ENCODE measurements around the gene IER5. TPM values are rescaled to one million over a fixed set of nuclear protein-coding genes. Genes with fewer than 3 reads are reported as not detected.
"Not testable (repeated sequence)": the region's sequence is repeated elsewhere in the genome, so short reads cannot be mapped to it uniquely, and the experiment has no call there.

IER5 gene
- total RNA-seq, 6 donors from 2014 or later: 15.0 to 43.6 (median 26.1) TPM

DNA sequence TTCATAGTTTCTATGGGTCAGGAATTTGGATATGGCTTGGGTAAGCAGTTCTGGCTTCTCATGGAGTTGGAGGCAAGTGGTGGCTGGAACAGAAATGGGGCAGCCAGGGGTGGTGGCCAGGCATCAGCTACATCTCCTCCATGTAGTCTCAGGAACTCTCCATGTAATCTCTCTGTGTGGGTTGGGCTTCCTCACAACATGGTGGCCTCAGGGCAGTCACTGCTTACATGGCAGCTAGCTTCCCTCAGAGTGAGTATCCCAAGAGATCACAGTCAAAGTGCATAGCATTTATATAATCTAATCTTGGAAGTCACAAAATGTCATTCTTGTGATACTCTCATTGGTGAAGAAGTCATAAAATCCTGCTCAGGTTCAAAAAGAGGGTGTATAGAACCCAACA is 29.1 kb upstream of the IER5 start:
- Histone ChIP-seq H3K27ac (no peak overlapping the region), H3K27me3 (no peaks in the 10 kb centered on the region), H3K4me3 (no peak overlapping the region), H3K36me3 (peaks cover 0 to 4% (median 2%) of the 10 kb centered on the region in 4 donors), H3K4me1 (peaks cover 3 to 15% (median 6%) of the 10 kb centered on the region in 4 donors), H3K9me3 (peaks cover 0 to 5% (median 0%) of the 10 kb centered on the region in 4 donors)
- ATAC-seq (ENCODE audit: low FRiP score in 2 of 2): no peak
- no peak for DNase-seq
- TF ChIP-seq, protein P1, sequence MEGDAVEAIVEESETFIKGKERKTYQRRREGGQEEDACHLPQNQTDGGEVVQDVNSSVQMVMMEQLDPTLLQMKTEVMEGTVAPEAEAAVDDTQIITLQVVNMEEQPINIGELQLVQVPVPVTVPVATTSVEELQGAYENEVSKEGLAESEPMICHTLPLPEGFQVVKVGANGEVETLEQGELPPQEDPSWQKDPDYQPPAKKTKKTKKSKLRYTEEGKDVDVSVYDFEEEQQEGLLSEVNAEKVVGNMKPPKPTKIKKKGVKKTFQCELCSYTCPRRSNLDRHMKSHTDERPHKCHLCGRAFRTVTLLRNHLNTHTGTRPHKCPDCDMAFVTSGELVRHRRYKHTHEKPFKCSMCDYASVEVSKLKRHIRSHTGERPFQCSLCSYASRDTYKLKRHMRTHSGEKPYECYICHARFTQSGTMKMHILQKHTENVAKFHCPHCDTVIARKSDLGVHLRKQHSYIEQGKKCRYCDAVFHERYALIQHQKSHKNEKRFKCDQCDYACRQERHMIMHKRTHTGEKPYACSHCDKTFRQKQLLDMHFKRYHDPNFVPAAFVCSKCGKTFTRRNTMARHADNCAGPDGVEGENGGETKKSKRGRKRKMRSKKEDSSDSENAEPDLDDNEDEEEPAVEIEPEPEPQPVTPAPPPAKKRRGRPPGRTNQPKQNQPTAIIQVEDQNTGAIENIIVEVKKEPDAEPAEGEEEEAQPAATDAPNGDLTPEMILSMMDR (IDR thresholded peaks at IDR 0.05): no peak
- no peak for TF ChIP-seq POLR2AphosphoS5 (IDR thresholded peaks at IDR 0.05)
- no peak for TF ChIP-seq EP300 (IDR thresholded peaks at IDR 0.05)
- no peak for TF ChIP-seq POLR2A (IDR thresholded peaks at IDR 0.05)

DNA sequence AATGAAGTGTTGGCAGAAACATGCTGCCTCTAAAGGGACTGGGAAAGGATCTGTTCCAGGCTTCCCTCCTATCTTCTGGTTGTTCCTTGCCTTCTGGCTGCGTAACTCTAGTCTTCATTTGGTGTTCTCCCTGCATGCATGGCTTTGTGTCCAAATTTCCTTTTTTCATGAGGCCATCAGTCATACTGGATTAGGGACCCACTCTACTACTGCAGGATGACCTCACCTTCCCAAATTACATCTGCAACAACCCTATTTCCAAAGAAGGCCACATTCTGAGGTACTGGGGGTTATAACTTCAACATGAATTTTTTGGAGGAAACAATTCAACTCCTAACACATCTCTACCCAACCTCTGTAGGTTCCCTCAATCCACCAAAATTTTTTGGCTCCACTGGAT is 28.4 kb upstream of the IER5 start:
- ATAC-seq (ENCODE audit: low FRiP score in 2 of 2) (no peak), DNase-seq (no peak)
- TF ChIP-seq POLR2A (IDR thresholded peaks at IDR 0.05) (no peak), POLR2AphosphoS5 (IDR thresholded peaks at IDR 0.05) (no peak), EP300 (IDR thresholded peaks at IDR 0.05) (no peak)
- TF ChIP-seq, protein P1 (IDR thresholded peaks at IDR 0.05): no peak
- WGBS, 2 donors: 100% methylated on average over 1 of the region's 1 CpG
- Histone ChIP-seq H3K27ac (no peak overlapping the region), H3K27me3 (no peaks in the 10 kb centered on the region), H3K36me3 (peaks cover 0 to 4% (median 1%) of the 10 kb centered on the region in 4 donors), H3K4me3 (no peak overlapping the region), H3K4me1 (peaks cover 3 to 15% (median 6%) of the 10 kb centered on the region in 4 donors), H3K9me3 (peaks cover 0 to 5% (median 0%) of the 10 kb centered on the region in 4 donors)

DNA sequence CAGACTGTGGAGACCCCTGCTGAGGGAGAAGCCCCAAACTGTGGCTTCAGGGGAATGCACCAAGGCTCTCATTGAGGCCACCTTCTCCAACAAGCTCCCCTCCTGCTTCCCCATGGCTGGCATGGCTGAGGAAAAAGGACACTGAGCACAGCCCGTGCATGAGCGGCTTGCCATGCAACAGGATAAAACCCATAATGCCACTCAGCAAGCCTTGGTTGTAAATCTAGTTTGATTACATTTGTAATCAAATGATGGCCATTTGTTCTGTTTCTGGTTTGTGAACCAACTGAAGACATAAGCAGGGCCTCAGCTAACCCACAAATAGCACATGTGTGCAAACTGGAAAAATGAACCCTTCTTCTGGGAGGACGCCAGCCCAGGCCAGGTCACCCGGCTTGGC is 27.6 kb upstream of the IER5 start:
- not testable (repeated sequence) for H3K27me3 ChIP-seq; H3K36me3 ChIP-seq; H3K4me3 ChIP-seq; H3K27ac ChIP-seq; H3K9me3 ChIP-seq; DNase-seq; ATAC-seq (ENCODE audit: low FRiP score in 2 of 2)
- peaks cover 3 to 15% (median 6%) of the 10 kb centered on the region in 4 donors for H3K4me1 ChIP-seq
- WGBS, 2 donors: 91 to 97% methylated on average over 4 of the region's 4 CpGs

DNA sequence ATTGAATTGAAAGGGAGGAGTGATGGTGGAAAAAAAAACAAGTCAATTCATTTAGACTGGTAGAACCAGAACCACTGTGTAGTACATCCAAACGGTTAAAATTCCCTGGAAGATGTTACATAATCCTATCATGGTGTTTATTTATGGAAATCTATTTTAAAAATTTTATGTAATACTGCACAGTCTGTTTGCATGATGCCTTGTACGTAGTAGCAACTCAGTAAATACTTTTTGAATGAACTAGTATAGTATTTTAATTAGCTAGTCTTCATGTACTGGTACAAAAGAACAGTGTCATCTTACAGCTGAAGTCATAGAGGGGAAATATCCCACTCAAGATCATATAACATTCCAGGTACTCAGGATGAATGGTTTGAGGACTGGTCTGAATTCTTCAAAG is 27.0 kb upstream of the IER5 start:
- Histone ChIP-seq H3K27ac (peak overlapping the region in 2 of 4 donors; percentile 69 to 71), H3K4me3 (no peak overlapping the region), H3K9me3 (peaks cover 0 to 5% (median 0%) of the 10 kb centered on the region in 4 donors), H3K36me3 (peaks cover 0 to 4% (median 1%) of the 10 kb centered on the region in 4 donors), H3K4me1 (peaks cover 3 to 15% (median 6%) of the 10 kb centered on the region in 4 donors), H3K27me3 (no peaks in the 10 kb centered on the region)
- WGBS, 2 donors: 42 to 52% methylated on average over 2 of the region's 2 CpGs
- no peak for TF ChIP-seq POLR2AphosphoS5 (IDR thresholded peaks at IDR 0.05)
- TF ChIP-seq EP300 (IDR thresholded peaks at IDR 0.05): no peak
- TF ChIP-seq, protein P1 (IDR thresholded peaks at IDR 0.05): no peak
- no peak for TF ChIP-seq POLR2A (IDR thresholded peaks at IDR 0.05)
- DNase-seq: no peak
- ATAC-seq (ENCODE audit: low FRiP score in 2 of 2): no peak

DNA sequence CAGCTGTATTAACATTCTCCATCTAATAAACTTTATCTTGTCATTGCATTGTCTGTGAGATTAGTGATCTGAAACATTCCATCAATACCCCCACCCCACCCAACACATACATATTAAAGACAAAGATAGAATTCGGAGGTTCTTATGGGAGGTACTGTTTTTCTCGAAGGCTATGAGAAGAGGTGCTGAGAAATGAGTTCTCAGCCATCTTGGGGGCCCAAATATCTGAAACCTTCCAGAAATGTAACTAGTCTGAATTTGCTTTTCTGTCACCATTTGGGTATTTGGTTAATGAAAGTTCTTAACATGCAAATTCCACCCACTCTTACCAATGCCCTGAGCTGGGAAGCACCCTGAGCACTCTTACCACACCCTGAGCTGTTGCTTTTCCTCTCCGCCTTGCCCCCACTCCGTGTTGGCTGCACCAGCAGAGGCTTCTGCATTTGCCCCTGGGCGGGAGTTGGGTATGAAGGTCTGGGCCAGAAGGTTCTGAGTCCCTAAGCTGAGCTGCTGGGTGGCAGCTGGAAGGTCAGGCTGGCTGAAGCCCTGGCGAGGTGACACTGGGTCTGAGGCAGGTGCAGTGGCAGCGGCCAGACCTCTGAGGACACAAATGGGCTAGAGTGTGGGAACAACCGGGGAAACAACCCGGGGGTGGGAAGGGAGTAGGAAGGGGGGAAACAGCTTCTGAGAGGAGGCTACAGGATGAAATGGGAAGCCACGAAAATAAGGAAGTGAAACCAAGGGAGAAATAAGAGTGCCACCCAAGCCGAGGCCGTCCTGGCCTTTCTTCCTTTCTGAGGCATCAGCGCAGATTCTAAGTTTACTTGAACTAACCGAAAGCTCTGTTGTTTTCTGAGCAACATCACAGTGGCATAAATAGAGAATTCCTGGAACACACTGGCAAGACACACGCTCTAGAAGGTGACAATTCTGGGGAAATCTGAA is 26.3 kb upstream of the IER5 start:
- 62 to 63% methylated on average over 15 of the region's 15 CpGs for WGBS, 2 donors
- Histone ChIP-seq H3K4me1 (peaks cover 3 to 15% (median 6%) of the 10 kb centered on the region in 4 donors), H3K36me3 (peaks cover 0 to 4% (median 0%) of the 10 kb centered on the region in 4 donors), H3K27ac (peak overlapping the region in 3 of 4 donors; percentile 64 to 71 (median 69)), H3K27me3 (no peaks in the 10 kb centered on the region), H3K9me3 (peaks cover 0 to 5% (median 0%) of the 10 kb centered on the region in 4 donors), H3K4me3 (peak overlapping the region in 1 of 4 donors; percentile 5)
- TF ChIP-seq POLR2AphosphoS5 (IDR thresholded peaks at IDR 0.05) (peak in 1 of 2 donors; percentile 7), EP300 (IDR thresholded peaks at IDR 0.05) (no peak), POLR2A (IDR thresholded peaks at IDR 0.05) (peak in 1 of 4 donors; percentile 41)
- TF ChIP-seq, protein P1 (IDR thresholded peaks at IDR 0.05): no peak
- DNase-seq (peak; percentile 47 to 61), ATAC-seq (ENCODE audit: low FRiP score in 2 of 2) (peak; percentile 71 to 92)
